Subcutaneous adipose tissue (tissue), 4 donors: Measurements from ENCODE around the gene GMDS. TPM values are rescaled to one million over a fixed set of nuclear protein-coding genes. Genes with fewer than 3 reads are reported as not detected.

Experiments used
- total RNA-seq, 4 donors: library from RNA; depleted of rRNA; stranded (reverse); fragments of >200 nt; gene quantifications; one replicate each; pipeline ENCODE4 v1.1.0, GENCODE V29; 2016
- TF ChIP-seq, protein P1 (sequence below): fragments of 450-650 bp; IDR thresholded peaks from one replicate; pipeline ENCODE4 v1.5.1; 2016; ENCODE audit warnings: low read depth, mild to moderate bottlenecking, control low read depth, antibody characterized with exemption, moderate library complexity

Gene GMDS
- total RNA-seq, 4 donors from 2014 or later, result 10.1 to 17.3 (median 13.9) TPM

DNA sequence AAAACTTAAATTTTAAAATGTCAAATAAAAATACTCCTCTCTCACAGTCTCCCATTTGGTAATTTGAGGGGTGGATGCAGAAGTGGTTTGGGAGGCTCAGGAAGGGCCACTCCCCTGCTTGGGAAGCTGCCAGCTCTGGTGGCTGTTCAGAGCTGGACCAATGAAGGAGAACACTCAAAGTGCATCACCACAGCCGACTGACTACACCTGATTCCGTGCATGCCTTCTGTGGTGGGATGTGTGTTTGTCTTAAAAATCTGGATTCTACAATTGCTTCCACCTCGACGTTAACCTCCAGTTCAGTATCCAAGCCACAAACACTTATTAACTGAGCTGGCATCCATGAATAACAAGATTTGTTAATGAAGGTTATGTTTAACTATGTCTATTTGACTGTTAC, 498.4 kb downstream of the GMDS start:
- TF ChIP-seq, protein P1, sequence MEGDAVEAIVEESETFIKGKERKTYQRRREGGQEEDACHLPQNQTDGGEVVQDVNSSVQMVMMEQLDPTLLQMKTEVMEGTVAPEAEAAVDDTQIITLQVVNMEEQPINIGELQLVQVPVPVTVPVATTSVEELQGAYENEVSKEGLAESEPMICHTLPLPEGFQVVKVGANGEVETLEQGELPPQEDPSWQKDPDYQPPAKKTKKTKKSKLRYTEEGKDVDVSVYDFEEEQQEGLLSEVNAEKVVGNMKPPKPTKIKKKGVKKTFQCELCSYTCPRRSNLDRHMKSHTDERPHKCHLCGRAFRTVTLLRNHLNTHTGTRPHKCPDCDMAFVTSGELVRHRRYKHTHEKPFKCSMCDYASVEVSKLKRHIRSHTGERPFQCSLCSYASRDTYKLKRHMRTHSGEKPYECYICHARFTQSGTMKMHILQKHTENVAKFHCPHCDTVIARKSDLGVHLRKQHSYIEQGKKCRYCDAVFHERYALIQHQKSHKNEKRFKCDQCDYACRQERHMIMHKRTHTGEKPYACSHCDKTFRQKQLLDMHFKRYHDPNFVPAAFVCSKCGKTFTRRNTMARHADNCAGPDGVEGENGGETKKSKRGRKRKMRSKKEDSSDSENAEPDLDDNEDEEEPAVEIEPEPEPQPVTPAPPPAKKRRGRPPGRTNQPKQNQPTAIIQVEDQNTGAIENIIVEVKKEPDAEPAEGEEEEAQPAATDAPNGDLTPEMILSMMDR, result no peak

DNA sequence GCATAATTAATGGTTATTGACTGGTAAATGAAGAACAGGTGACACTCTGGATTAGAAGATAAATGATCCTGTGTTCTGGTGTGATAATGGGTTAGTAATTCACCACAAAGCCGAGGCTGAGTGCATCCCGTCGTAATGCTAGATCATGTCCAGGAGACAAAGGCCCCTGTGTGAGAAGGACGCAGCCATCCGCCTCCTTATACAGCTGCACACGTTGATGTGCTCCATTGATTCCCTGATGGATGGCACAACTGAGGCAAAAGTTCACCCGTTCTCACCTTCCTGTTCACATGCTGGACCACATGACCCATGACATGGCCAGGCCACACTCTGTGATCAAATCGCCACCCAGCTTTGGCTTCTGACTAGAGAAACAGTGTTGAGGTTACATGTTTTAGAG, 499.6 kb downstream of the GMDS start:
- TF ChIP-seq, protein P1, result no peak

DNA sequence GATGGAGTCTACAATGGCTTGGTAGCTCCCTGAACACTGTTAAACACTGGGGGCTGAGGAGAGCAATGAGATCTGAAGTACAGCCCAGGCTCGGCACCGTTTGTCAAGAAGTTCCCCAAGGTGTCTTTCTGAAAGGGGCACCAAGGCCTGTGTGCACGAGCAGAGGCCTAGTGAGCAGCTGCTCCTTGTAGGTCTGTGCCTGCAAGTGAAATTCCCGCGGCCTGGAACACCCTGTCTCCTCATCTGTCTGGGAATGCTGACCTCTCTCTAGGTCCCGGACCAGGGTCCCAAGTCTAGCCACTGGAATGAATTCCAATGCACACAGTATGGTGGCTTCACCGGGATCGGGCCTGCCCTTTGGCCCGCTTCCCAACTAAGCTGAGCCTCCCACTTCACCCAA, 500.9 kb downstream of the GMDS start:
- TF ChIP-seq, protein P1, result no peak

DNA sequence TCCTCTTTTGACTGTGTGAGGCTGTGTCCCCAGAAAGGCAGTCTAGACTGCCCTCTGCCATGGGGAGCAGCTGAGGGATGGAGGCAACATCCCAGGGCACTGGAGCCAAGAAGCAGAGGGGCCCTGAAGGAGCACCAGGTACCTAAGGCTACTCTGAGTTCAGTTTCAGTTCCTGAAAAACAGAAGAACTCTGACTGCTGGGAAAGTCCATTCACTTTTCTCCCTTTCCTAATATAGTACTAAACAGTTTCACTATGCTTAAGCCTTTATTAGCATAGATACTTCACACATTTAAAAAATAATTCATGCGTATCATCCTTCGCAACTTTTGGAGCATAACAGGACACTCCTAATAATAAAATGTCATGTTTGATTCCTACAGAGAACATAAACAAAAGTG, 505.7 kb downstream of the GMDS start:
- TF ChIP-seq, protein P1, result no peak

DNA sequence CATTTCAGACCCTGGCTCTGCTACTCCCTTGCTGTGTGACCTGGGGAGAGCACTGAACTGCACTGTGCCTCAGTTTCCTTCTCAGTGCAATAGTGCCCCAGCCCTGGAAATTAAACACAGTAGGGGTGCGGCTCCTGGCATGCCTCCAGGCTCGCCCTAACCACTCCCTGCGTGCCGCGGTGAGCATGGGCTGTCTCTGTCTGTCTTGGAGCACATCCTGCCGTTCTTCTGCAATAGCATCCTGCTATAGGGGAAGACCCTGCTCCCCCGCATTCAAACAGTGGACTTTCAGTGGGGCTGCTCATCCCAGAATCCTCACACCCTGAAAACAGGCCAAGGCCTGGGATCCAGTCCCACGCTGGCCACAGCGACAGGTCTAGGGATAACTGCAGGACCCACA, 506.2 kb downstream of the GMDS start:
- TF ChIP-seq, protein P1, result no peak

DNA sequence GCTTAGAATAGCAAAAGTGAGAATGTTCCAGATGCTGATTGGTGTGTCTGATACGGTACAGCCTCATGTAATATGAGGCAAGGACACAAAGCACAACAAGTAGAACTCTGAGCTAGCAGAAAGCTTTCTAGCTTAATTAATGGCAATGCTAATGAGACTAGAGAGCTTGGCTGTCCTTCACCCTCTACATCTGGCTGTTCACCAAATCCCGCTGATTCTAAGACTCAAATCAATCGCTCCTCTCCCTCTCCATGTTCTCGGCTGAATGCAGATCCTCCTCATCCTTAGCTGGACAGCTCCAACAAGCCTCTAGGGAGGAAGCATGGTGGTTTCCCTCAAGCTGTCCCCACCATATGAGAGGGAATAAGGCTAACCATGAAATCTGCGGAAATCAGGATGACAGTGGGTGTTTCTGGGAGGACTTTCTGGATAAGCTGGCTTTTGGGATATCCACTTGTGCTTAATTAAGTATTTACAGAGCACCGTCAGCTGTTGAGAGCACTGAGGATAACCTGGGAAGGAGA, 506.8 kb downstream of the GMDS start:
- TF ChIP-seq, protein P1, result no peak

DNA sequence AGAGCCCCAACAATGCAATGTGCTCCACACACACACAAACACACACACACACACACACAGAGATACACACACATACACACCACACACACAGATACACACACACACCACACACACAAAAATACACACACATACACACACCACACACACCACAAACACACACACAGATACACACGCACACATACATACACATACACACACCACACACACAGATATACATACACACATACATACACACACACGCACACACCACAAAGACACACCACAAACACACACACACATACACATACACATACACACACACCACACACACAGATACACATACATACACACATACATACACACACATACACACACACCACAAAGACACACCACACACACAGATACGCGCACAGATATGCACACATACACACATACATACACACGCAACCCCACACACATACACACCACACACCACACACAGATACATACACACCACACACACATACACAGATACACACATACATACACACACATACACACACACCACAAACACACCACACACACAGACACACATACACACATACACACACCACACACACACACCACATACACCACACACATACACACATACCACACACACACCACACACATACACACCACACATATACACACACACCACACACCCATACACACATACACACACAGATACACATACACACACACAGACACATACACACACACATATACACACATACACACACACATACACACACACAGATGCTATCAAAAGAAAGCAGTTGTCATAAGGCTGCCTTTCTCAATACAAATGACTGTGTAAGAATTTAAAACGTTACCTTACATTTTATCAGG, 507.7 kb downstream of the GMDS start:
- TF ChIP-seq, protein P1, result no peak
